ENCODE measurements around the gene SHOC2.
A peak's percentile ranks its signal among the peaks of the same experiment; 100 is the strongest.

Gene SHOC2

GRCh38 chr10:110919349-110919931, at the start of gene SHOC2:
Gene SHOC2, plus strand, starts transcription at chr10:110919604. Its CDS starts 44,755 bp downstream, at chr10:110964359.
- no peak for DNase-seq (ENCODE audit: low read depth)

DNA sequence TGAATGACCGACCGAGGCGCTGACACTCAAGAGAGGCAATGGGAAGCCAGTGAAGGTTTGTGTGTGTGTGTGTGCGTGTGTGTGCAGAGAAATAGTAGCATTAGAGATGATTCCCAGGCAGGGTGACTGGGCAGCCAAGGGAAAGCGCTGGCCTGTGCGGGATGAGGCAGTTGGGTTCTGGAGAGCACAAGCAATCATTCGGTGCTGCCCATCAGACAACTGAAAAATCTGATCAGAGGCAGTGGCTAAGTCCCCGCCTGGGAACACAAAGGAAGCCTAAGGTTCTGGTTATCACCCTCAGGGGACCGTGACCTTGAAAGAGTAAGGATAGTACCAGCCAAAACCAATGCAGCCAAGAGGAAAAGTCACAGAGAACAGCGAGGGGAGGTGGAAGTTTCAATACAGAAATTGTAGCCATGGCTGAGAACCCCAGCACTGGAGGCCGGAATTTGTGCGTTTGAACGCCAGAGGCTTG, 48.5 kb upstream of the SHOC2 start:
- peak; percentile 23 for DNase-seq (ENCODE audit: low read depth)

GRCh38 chr10:110871298-110872084, 47.9 kb upstream of the SHOC2 start, which contains the start of gene PDCD4:
Gene PDCD4, plus strand, starts transcription at chr10:110871928. Its CDS starts 4,100 bp downstream, at chr10:110876028.
- DNase-seq (ENCODE audit: low read depth), result peak; percentile 96

- DNase-seq (ENCODE audit: low read depth), result peak; percentile 92
Measured at GRCh38 chr10:110872145-110872983, 47.0 kb upstream of the SHOC2 start.

DNA sequence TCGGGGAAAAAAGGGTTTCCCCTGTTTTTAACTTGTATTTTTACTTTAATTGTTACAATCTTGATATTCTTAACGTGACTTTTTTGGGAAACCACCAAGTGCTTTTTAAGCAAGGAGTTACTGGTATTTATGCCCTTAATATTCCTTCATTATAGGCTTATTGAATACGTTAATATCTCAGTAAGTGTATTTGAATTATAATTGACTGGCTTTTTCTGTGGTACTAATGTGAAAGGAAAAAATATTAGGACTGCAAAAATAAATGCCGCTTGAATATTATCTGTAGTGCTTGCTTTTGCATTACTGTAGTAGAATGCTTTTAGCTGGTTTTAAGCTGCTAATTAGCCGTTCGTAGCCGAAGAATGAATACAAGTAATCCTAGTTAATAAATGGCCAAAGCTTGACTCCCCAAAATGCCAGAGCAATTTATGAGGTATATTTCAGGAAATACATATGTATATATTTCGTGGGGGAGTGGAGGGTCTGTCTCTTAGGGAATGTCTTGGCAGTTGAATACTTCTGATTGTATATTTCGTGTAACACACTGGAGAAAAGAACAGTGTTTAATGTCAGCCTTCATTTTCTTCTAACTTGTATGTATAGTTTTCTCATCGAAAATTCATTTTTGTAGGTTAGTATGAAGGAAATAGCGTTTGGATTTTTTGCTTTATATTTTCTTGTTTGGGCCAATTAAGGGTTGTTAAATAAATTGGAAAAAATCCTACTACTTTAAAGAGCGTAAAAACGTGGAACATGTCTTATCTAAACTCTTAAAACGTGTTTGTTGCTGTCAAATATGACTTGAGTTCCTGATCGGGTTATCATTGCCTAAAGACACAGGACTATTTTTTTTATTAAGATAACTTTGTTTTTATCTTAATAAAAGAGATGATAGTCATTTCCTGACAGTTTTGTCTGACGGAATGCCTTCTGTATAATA, 46.1 kb upstream of the SHOC2 start:
- DNase-seq (ENCODE audit: low read depth), result peak; percentile 37

DNA sequence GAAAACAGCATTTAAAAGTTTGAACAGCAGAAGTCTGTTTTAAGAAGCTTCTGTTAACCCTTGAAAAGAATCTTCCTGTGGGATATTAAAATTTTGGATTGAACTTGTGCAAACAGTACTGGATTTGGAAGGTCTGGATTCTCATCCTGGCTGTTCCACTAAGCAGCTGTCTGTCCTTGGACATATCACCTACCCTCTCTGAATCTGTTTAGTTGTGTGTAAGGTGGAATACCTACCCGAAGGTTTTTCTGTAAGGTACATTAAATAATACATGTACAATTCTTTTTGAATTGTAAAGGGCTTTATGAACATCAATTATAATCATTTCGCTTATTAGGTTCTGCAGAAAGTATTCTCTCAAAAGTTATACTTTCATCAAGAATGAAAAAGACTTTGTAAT, 45.5 kb upstream of the SHOC2 start:
- DNase-seq (ENCODE audit: low read depth), result no peak

- DNase-seq (ENCODE audit: low read depth), result no peak
Measured at GRCh38 chr10:110876000-110876399, 43.4 kb upstream of the SHOC2 start.

- DNase-seq (ENCODE audit: low read depth), result no peak
Measured at GRCh38 chr10:110876788-110877187, 42.6 kb upstream of the SHOC2 start.

- DNase-seq (ENCODE audit: low read depth), result no peak
Measured at GRCh38 chr10:110880012-110880411, 39.4 kb upstream of the SHOC2 start.

GRCh38 chr10:110881247-110881646, 38.2 kb upstream of the SHOC2 start:
- DNase-seq (ENCODE audit: low read depth), result no peak

DNA sequence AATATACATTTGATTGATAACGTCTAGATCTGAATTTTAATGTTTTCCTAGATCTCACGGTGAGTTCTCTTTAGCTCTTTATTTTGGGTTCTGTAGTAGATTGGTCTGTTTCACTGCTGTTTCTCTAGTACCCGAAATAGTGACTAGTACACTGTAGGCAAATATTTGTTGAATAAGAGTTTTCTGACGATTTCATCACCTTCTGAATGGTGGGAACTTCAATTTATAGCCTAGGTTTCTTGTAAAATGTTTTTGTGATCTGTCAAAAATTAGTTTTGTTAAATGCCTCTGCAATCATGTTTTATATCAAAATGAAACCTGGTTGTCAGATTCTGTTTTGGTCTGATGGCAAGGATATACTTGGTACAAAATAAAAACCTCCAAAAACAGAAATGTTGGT, 37.5 kb upstream of the SHOC2 start:
- DNase-seq (ENCODE audit: low read depth), result no peak

DNA sequence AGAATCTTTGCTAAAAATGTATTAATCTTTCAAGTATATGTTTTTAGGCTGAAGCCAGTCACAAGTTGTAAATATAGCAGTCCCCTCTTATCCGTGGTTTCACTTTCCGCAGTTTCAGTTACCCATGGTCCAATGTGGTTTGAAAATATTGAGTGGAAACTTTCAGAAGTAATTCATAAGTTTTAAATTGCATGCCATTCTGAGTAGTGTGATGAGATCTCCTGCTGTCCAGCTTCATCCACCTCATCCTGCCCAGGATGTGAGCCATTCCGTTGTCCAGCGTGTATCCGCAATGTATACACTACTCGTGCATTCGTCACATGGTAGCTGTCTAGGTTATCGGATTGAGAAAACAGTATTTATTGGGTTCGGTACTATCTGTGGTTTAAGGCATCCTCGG, 35.5 kb upstream of the SHOC2 start:
- peak; percentile 55 for DNase-seq (ENCODE audit: low read depth)

GRCh38 chr10:110885932-110886674, 33.3 kb upstream of the SHOC2 start:
- DNase-seq (ENCODE audit: low read depth), result peak; percentile 64

DNA sequence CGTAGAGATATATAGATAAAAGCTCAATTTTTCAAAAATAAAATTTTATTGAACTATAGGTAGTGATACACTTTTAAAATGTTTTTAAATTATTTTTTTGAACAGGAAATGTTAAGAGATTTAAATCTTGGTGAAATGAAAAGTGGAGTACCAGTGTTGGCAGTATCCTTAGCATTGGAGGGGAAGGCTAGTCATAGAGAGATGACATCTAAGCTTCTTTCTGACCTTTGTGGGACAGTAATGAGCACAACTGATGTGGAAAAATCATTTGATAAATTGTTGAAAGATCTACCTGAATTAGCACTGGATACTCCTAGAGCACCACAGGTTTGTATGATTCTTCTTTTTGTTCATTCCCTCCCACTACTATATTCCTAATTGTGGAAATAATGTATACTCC, 31.8 kb upstream of the SHOC2 start:
- DNase-seq (ENCODE audit: low read depth), result no peak

DNA sequence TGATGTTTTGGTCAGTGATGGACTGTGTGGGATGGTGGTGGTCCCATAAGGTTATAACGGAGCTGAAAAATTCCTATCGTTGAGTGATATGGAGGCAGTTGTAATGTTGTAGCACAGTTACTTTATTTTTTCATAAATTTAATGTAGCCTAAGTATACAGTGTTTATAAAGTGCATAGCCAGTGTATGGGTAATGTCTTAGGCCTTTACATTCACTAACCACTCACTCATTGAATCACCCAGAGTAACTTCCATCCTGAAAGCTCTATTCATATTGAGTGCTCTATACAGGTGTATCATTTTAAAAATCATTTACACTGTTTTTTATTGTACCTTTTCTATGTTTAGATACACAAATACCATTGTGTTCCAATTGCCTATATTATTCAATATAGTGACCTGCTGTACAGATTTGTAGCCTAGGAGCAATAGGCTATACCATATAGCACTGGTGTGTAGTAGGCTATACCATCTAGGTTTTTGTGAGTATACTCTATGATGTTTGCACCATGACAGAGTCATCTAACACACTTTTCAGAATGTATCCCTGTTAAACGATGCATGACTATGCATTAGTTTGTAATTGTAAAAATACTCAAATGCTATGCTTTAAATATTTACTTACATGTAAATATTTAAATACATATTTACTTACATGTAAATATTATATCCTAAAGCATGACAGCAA, 26.7 kb upstream of the SHOC2 start:
- no peak for DNase-seq (ENCODE audit: low read depth)

GRCh38 chr10:110893559-110894179, 25.7 kb upstream of the SHOC2 start:
- DNase-seq (ENCODE audit: low read depth), result peak; percentile 47

- DNase-seq (ENCODE audit: low read depth), result no peak
Measured at GRCh38 chr10:110897184-110897583, 22.2 kb upstream of the SHOC2 start.

DNA sequence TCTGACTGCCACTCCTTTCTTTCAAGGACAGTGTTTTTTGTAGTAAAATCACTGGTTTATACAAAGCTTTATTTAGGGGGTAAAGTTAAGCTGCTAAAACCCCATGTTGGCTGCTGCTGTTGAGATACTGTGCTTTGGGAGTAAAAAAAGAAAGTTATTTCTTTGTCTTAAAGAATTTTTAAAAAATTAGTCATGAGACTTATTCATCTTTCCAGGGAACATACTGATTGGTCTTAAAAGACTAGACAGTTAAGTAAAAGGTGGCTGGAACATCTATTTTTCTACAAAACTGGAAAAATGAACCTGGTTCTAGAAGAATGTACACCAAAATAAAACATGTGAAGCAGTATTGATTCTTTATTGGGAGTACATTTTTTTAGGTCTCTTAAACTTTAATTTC, 21.0 kb upstream of the SHOC2 start:
- DNase-seq (ENCODE audit: low read depth), result peak; percentile 12

- no peak for DNase-seq (ENCODE audit: low read depth)
Measured at GRCh38 chr10:110900983-110901382, 18.4 kb upstream of the SHOC2 start.
